ENCODE measurements around the gene DYRK1A.

DYRK1A gene

DNA sequence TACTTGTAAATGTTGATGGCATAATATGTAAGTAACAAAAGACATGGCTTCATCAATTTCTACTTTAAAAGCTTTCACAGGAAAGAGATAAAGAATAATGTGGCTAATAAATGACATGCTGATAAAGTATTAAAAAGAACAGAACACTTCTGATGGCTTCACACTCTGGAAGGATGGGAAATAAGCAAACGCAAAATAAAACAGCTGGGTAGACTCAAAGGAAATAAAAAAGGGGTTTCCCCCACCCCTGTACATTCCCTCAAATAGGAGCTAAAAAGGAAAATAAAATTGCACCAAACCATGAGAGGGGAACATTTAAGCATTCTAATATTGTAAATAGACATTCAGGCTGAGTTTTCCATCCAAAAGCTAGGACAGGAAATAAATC, 27.0 kb upstream of the DYRK1A start:
- H3K4me3 ChIP-seq (ENCODE audit: low read depth, low read length) = no peak overlapping the region
- H3K9me3 ChIP-seq (ENCODE audit: control insufficient read depth, low read length) = no peaks in the 10 kb centered on the region
- H3K4me1 ChIP-seq = no peaks in the 10 kb centered on the region
- peak overlapping the region; percentile 62 for H3K27ac ChIP-seq
- H3K79me2 ChIP-seq = no peaks in the 10 kb centered on the region
- H3K4me2 ChIP-seq (ENCODE audit: low read length) = no peak overlapping the region
- peak overlapping the region; percentile 70 for H2AFZ ChIP-seq
- H3K27me3 ChIP-seq (ENCODE audit: control insufficient read depth, insufficient read depth, low read length) = no peaks in the 10 kb centered on the region
- TF ChIP-seq CTCF (IDR thresholded peaks at IDR 0.05) = no peak
- H3K36me3 ChIP-seq (ENCODE audit: control insufficient read depth, insufficient read depth, low read length) = no peaks in the 10 kb centered on the region
- H3K9ac ChIP-seq = no peak overlapping the region

DNA sequence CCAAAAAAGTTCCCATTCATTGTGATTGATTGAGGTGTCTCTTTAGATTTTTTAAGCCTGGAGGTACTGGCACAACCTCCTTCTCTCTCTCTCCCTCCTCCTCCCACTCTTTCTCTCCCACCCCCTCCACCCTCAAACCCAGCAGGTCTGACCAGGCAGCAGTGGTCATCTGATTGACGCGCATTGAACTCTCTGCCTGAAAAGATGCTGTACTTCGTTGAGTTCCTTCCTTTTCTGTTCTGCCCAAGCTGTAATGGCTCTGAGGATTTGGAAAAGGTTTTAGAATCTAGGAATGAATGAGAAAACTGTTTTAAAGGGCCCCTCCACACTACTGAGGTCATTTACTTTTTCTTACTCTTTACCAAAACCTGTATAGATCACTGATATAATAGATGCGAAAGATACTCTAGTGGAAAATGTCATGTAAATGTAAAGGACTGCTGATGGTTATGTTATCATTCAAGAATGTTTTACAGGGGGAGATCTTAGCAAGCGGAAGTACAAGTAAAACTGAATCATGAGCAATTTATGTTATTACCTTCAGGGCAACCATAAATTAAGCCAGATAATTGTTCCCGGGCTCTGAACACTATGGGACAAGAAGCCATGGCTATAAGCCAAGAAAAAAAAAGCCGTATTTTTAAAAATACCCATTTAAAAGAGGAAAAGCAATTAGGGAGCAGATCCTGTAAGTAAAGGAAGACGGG, 25.2 kb upstream of the DYRK1A start:
- Histone ChIP-seq H3K9ac (no peak overlapping the region), H3K27ac (no peak overlapping the region), H3K27me3 (ENCODE audit: control insufficient read depth, insufficient read depth, low read length) (no peaks in the 10 kb centered on the region), H3K9me3 (ENCODE audit: control insufficient read depth, low read length) (no peaks in the 10 kb centered on the region), H3K4me3 (ENCODE audit: low read depth, low read length) (no peak overlapping the region), H2AFZ (no peak overlapping the region), H3K4me1 (no peaks in the 10 kb centered on the region), H3K79me2 (no peaks in the 10 kb centered on the region), H3K36me3 (ENCODE audit: control insufficient read depth, insufficient read depth, low read length) (no peaks in the 10 kb centered on the region), H3K4me2 (ENCODE audit: low read length) (no peak overlapping the region)
- TF ChIP-seq CTCF (IDR thresholded peaks at IDR 0.05) = no peak

- no peak for TF ChIP-seq CTCF (IDR thresholded peaks at IDR 0.05)
- Histone ChIP-seq H2AFZ (no peak overlapping the region), H3K4me2 (ENCODE audit: low read length) (no peak overlapping the region)
Measured at GRCh38 chr21:37342046-37342632, 24.4 kb upstream of the DYRK1A start.

GRCh38 chr21:37346841-37347430, 19.6 kb upstream of the DYRK1A start:
- no peak overlapping the region for H2AFZ ChIP-seq
- H3K79me2 ChIP-seq = no peaks in the 10 kb centered on the region
- no peaks in the 10 kb centered on the region for H3K36me3 ChIP-seq (ENCODE audit: control insufficient read depth, insufficient read depth, low read length)
- no peaks in the 10 kb centered on the region for H3K9me3 ChIP-seq (ENCODE audit: control insufficient read depth, low read length)
- H3K27me3 ChIP-seq (ENCODE audit: control insufficient read depth, insufficient read depth, low read length) = no peaks in the 10 kb centered on the region
- no peak overlapping the region for H3K9ac ChIP-seq
- H3K4me3 ChIP-seq (ENCODE audit: low read depth, low read length) = no peak overlapping the region
- H3K4me2 ChIP-seq (ENCODE audit: low read length) = no peak overlapping the region
- H3K4me1 ChIP-seq = no peaks in the 10 kb centered on the region
- H3K27ac ChIP-seq = no peak overlapping the region
- no peak for TF ChIP-seq CTCF (IDR thresholded peaks at IDR 0.05)

More at GRCh38 chr21:37342046-37342632, 24.4 kb upstream of the DYRK1A start:
- Histone ChIP-seq H3K79me2 (no peaks in the 10 kb centered on the region), H3K27ac (no peak overlapping the region), H3K9ac (no peak overlapping the region), H3K4me1 (no peaks in the 10 kb centered on the region), H3K9me3 (ENCODE audit: control insufficient read depth, low read length) (no peaks in the 10 kb centered on the region), H3K27me3 (ENCODE audit: control insufficient read depth, insufficient read depth, low read length) (no peaks in the 10 kb centered on the region), H3K4me3 (ENCODE audit: low read depth, low read length) (no peak overlapping the region), H3K36me3 (ENCODE audit: control insufficient read depth, insufficient read depth, low read length) (no peaks in the 10 kb centered on the region)

Data from parathyroid adenoma (tissue), 2 donors.